AG20443 (cell line): ENCODE measurements around the gene HS3ST5.
"Not testable (repeated sequence)": the region's sequence is repeated elsewhere in the genome, so short reads cannot be mapped to it uniquely, and the experiment has no call there.

Source experiments
- DNase-seq: peaks from one replicate; pipeline ENCODE4 v3.0.0; 2012; ENCODE audit warnings: low spot score, mixed read lengths

HS3ST5 gene

GRCh38 chr6:114276783-114277182, 66.0 kb downstream of the HS3ST5 start:
- no peak for DNase-seq

GRCh38 chr6:114274836-114275235, 68.0 kb downstream of the HS3ST5 start:
- DNase-seq = no peak

GRCh38 chr6:114272582-114272981, 70.2 kb downstream of the HS3ST5 start:
- no peak for DNase-seq

GRCh38 chr6:114271405-114271804, 71.4 kb downstream of the HS3ST5 start:
- no peak for DNase-seq

- no peak for DNase-seq
These were observed 74.9 kb downstream of the HS3ST5 start for GRCh38 chr6:114267897-114268296.

GRCh38 chr6:114260810-114261209, 82.0 kb downstream of the HS3ST5 start:
- DNase-seq = no peak

GRCh38 chr6:114258376-114258775, 84.4 kb downstream of the HS3ST5 start:
- DNase-seq = no peak

- DNase-seq = no peak
These were observed 89.4 kb downstream of the HS3ST5 start for GRCh38 chr6:114253431-114253830.

- DNase-seq = no peak
These were observed 93.3 kb downstream of the HS3ST5 start for GRCh38 chr6:114249522-114249921.

- DNase-seq = no peak
These were observed 95.7 kb downstream of the HS3ST5 start for GRCh38 chr6:114247101-114247500.

- no peak for DNase-seq
These were observed 102.0 kb downstream of the HS3ST5 start for GRCh38 chr6:114240796-114241195.

GRCh38 chr6:114228675-114229074, 114.1 kb downstream of the HS3ST5 start:
- no peak for DNase-seq

GRCh38 chr6:114227944-114228468, 114.8 kb downstream of the HS3ST5 start:
- no peak for DNase-seq

- no peak for DNase-seq
These were observed 122.6 kb downstream of the HS3ST5 start for GRCh38 chr6:114220241-114220640.

GRCh38 chr6:114218437-114219340, 124.1 kb downstream of the HS3ST5 start:
- no peak for DNase-seq

- DNase-seq = not testable (repeated sequence)
These were observed 124.8 kb downstream of the HS3ST5 start for GRCh38 chr6:114217996-114218395.

GRCh38 chr6:114216789-114217467, 125.9 kb downstream of the HS3ST5 start:
- DNase-seq = no peak

- DNase-seq = no peak
These were observed 132.4 kb downstream of the HS3ST5 start for GRCh38 chr6:114210467-114210866.

GRCh38 chr6:114203460-114203859, 139.4 kb downstream of the HS3ST5 start:
- DNase-seq = no peak

- no peak for DNase-seq
These were observed 140.4 kb downstream of the HS3ST5 start for GRCh38 chr6:114202389-114202788.

- DNase-seq = no peak
These were observed 141.9 kb downstream of the HS3ST5 start for GRCh38 chr6:114200891-114201290.

GRCh38 chr6:114195631-114196403, 147.0 kb downstream of the HS3ST5 start:
- no peak for DNase-seq
